ENCODE data around the gene PEPD. TPM values are rescaled to one million over a fixed set of nuclear protein-coding genes. Genes with fewer than 3 reads are reported as not detected.

The PEPD gene
- total and polyA plus RNA-seq, 2 experiments from 2014 or later = 141 to 175 TPM

GRCh38 chr19:33501693-33502356, 19.8 kb downstream of the PEPD start:
- Histone ChIP-seq H2AFZ (no peak overlapping the region), H3K27me3 (no peaks in the 10 kb centered on the region), H3K36me3 (replicated peaks; ENCODE audit: insufficient read depth, low read depth) (no peaks in the 10 kb centered on the region), H3K27ac (no peak overlapping the region), H3K9me2 (replicated peaks; ENCODE audit: insufficient read depth) (no peaks in the 10 kb centered on the region), H3K79me2 (no peaks in the 10 kb centered on the region), H3K4me3 (no peak overlapping the region), H4K20me1 (ENCODE audit: insufficient read depth, poor library complexity, severe bottlenecking) (no peaks in the 10 kb centered on the region), H3K4me2 (no peak overlapping the region), H3K9me3 (ENCODE audit: low read depth) (no peaks in the 10 kb centered on the region), H3K4me1 (ENCODE audit: insufficient read depth) (no peaks in the 10 kb centered on the region)
- WGBS (ENCODE audit: low lambda C conversion rate, missing lambda C conversion rate) = 95% methylated on average over 8 of the region's 8 CpGs
- TF ChIP-seq CTCF (IDR thresholded peaks at IDR 0.05; ENCODE audit: poor library complexity) (no peak), EZH2 (IDR thresholded peaks at IDR 0.05; ENCODE audit: borderline replicate concordance) (no peak), EZH2phosphoT487 (IDR thresholded peaks at IDR 0.05; ENCODE audit: low read depth, severe bottlenecking, unreplicated experiment) (no peak)
- no peak for DNase-seq (ENCODE audit: low spot score)

GRCh38 chr19:33500991-33501390, 20.6 kb downstream of the PEPD start:
- no peaks in the 10 kb centered on the region for H3K36me3 ChIP-seq (replicated peaks; ENCODE audit: insufficient read depth, low read depth)
- H3K4me3 ChIP-seq = no peak overlapping the region
- no peak overlapping the region for H3K27ac ChIP-seq
- no peak overlapping the region for H2AFZ ChIP-seq
- TF ChIP-seq EZH2phosphoT487 (IDR thresholded peaks at IDR 0.05; ENCODE audit: low read depth, severe bottlenecking, unreplicated experiment) = no peak
- no peaks in the 10 kb centered on the region for H3K79me2 ChIP-seq
- H3K9me2 ChIP-seq (replicated peaks; ENCODE audit: insufficient read depth) = no peaks in the 10 kb centered on the region
- no peaks in the 10 kb centered on the region for H3K4me1 ChIP-seq (ENCODE audit: insufficient read depth)
- no peak overlapping the region for H3K4me2 ChIP-seq
- H4K20me1 ChIP-seq (ENCODE audit: insufficient read depth, poor library complexity, severe bottlenecking) = no peaks in the 10 kb centered on the region
- 91% methylated on average over 8 of the region's 8 CpGs for WGBS (ENCODE audit: low lambda C conversion rate, missing lambda C conversion rate)
- no peak for DNase-seq (ENCODE audit: low spot score)
- H3K9me3 ChIP-seq (ENCODE audit: low read depth) = no peaks in the 10 kb centered on the region
- H3K27me3 ChIP-seq = no peaks in the 10 kb centered on the region

GRCh38 chr19:33500586-33500985, 21.0 kb downstream of the PEPD start:
- 98% methylated on average over 13 of the region's 13 CpGs for WGBS (ENCODE audit: low lambda C conversion rate, missing lambda C conversion rate)
- H3K27ac ChIP-seq = no peak overlapping the region
- H4K20me1 ChIP-seq (ENCODE audit: insufficient read depth, poor library complexity, severe bottlenecking) = no peaks in the 10 kb centered on the region
- H3K27me3 ChIP-seq = no peaks in the 10 kb centered on the region
- TF ChIP-seq EZH2 (IDR thresholded peaks at IDR 0.05; ENCODE audit: borderline replicate concordance) = no peak
- no peak for TF ChIP-seq CTCF (IDR thresholded peaks at IDR 0.05; ENCODE audit: poor library complexity)
- no peak for TF ChIP-seq EZH2phosphoT487 (IDR thresholded peaks at IDR 0.05; ENCODE audit: low read depth, severe bottlenecking, unreplicated experiment)
- no peaks in the 10 kb centered on the region for H3K36me3 ChIP-seq (replicated peaks; ENCODE audit: insufficient read depth, low read depth)
- H3K9me3 ChIP-seq (ENCODE audit: low read depth) = no peaks in the 10 kb centered on the region
- no peak overlapping the region for H3K4me3 ChIP-seq
- no peak overlapping the region for H2AFZ ChIP-seq
- no peaks in the 10 kb centered on the region for H3K9me2 ChIP-seq (replicated peaks; ENCODE audit: insufficient read depth)
- no peak for DNase-seq (ENCODE audit: low spot score)
- no peak overlapping the region for H3K4me2 ChIP-seq
- H3K79me2 ChIP-seq = no peaks in the 10 kb centered on the region
- H3K4me1 ChIP-seq (ENCODE audit: insufficient read depth) = no peaks in the 10 kb centered on the region

- no peaks in the 10 kb centered on the region for H3K4me1 ChIP-seq (ENCODE audit: insufficient read depth)
- no peaks in the 10 kb centered on the region for H3K9me2 ChIP-seq (replicated peaks; ENCODE audit: insufficient read depth)
- H3K79me2 ChIP-seq = no peaks in the 10 kb centered on the region
- DNase-seq (ENCODE audit: low spot score) = no peak
- no peaks in the 10 kb centered on the region for H3K27me3 ChIP-seq
- no peak overlapping the region for H3K27ac ChIP-seq
- TF ChIP-seq EZH2 (IDR thresholded peaks at IDR 0.05; ENCODE audit: borderline replicate concordance) (no peak), CTCF (IDR thresholded peaks at IDR 0.05; ENCODE audit: poor library complexity) (no peak), EZH2phosphoT487 (IDR thresholded peaks at IDR 0.05; ENCODE audit: low read depth, severe bottlenecking, unreplicated experiment) (no peak)
- WGBS (ENCODE audit: low lambda C conversion rate, missing lambda C conversion rate) = 94% methylated on average over 12 of the region's 13 CpGs
- H3K4me2 ChIP-seq = no peak overlapping the region
- H3K36me3 ChIP-seq (replicated peaks; ENCODE audit: insufficient read depth, low read depth) = no peaks in the 10 kb centered on the region
- H3K4me3 ChIP-seq = no peak overlapping the region
- H2AFZ ChIP-seq = no peak overlapping the region
- H4K20me1 ChIP-seq (ENCODE audit: insufficient read depth, poor library complexity, severe bottlenecking) = no peaks in the 10 kb centered on the region
- H3K9me3 ChIP-seq (ENCODE audit: low read depth) = no peaks in the 10 kb centered on the region
Measured at GRCh38 chr19:33499671-33500506, 21.7 kb downstream of the PEPD start.

Data from hepatocyte (in vitro differentiated cells).